DOHH2 (cell line): ENCODE data around the gene THSD7A.

Experiments used
- H3F3A ChIP-seq: fragments of 200-600 bp; sonication (generic), shearing (Covaris generic); 2 replicates; pipeline ENCODE4 v1.6.0; 2016; ENCODE audit warnings: antibody characterized with exemption, mild to moderate bottlenecking; ENCODE audit not compliant: control insufficient read depth, insufficient read depth
- H3K27ac ChIP-seq: fragments of 200-600 bp; sonication (generic); 2 replicates; pipeline ENCODE4 v1.5.1; 2014; ENCODE audit warnings: low read depth, mild to moderate bottlenecking, low read length, moderate library complexity
- H3K27me3 ChIP-seq: fragments of 200-600 bp; sonication (generic); 2 replicates; pipeline ENCODE4 v1.6.1; 2014; ENCODE audit warnings: mild to moderate bottlenecking, low read length, mixed read lengths; ENCODE audit not compliant: control insufficient read depth
- H3K36me3 ChIP-seq: fragments of 200-600 bp; sonication (generic); 2 replicates; pipeline ENCODE4 v1.6.1; 2014; ENCODE audit warnings: mild to moderate bottlenecking, low read length, moderate library complexity, mixed read lengths; ENCODE audit not compliant: control insufficient read depth
- H3K4me1 ChIP-seq: fragments of 200-600 bp; sonication (generic); 2 replicates; pipeline ENCODE4 v1.6.1; 2014; ENCODE audit warnings: mild to moderate bottlenecking, low read length, mixed read lengths; ENCODE audit not compliant: control insufficient read depth
- H3K4me2 ChIP-seq: fragments of 200-600 bp; sonication (generic); 2 replicates; pipeline ENCODE4 v1.6.0; 2014; ENCODE audit warnings: mild to moderate bottlenecking, low read length, moderate library complexity
- H3K4me3 ChIP-seq: fragments of 200-600 bp; sonication (generic); 2 replicates; pipeline ENCODE4 v1.5.1; 2014; ENCODE audit warnings: mild to moderate bottlenecking, low read length, mixed read lengths
- H3K79me2 ChIP-seq: fragments of 200-600 bp; sonication (generic); 2 replicates; pipeline ENCODE4 v1.6.1; 2014; ENCODE audit warnings: mild to moderate bottlenecking, low read length, mixed read lengths; ENCODE audit not compliant: control insufficient read depth
- H3K9me2 ChIP-seq: fragments of 200-600 bp; sonication (generic); replicated peaks from 2 replicates; pipeline ENCODE4 v1.6.1; 2014; ENCODE audit warnings: mild to moderate bottlenecking, low read length, mixed read lengths; ENCODE audit not compliant: control insufficient read depth
- H3K9me3 ChIP-seq: fragments of 200-600 bp; sonication (generic); 2 replicates; pipeline ENCODE4 v1.6.1; 2014; ENCODE audit warnings: antibody characterized with exemption, low read length, mixed read lengths; ENCODE audit not compliant: control insufficient read depth, insufficient read depth
- H4K20me1 ChIP-seq: fragments of 200-600 bp; sonication (generic); 2 replicates; pipeline ENCODE4 v1.6.0; 2014; ENCODE audit warnings: low read depth, mild to moderate bottlenecking, antibody characterized with exemption, low read length, moderate library complexity; ENCODE audit not compliant: control insufficient read depth, insufficient read depth
- CTCF ChIP-seq: fragments of 200-600 bp; sonication (generic); IDR thresholded peaks from one replicate; pipeline ENCODE4 v1.5.1; 2014; ENCODE audit warnings: antibody characterized with exemption, mild to moderate bottlenecking, low read depth, low read length; ENCODE audit not compliant: poor library complexity, severe bottlenecking
- EZH2phosphoT487 ChIP-seq: fragments of 200-600 bp; sonication (generic); IDR thresholded peaks from 2 replicates; pipeline ENCODE4 v1.6.1; 2017; ENCODE audit warnings: borderline replicate concordance, mild to moderate bottlenecking, antibody characterized with exemption, low read length, moderate library complexity, mixed read lengths

The THSD7A gene

GRCh38 chr7:11706666-11707605 lies 125.1 kb downstream of the THSD7A start:
- Histone ChIP-seq H3K9me3 (no peaks in the 10 kb centered on the region), H3K4me1 (no peaks in the 10 kb centered on the region), H3K9me2 (no peaks in the 10 kb centered on the region; the same call in 1 of the 2 replicates), H4K20me1 (no peaks in the 10 kb centered on the region), H3F3A (no peaks in the 10 kb centered on the region), H3K27ac (no peak overlapping the region), H3K4me2 (no peak overlapping the region), H3K79me2 (no peaks in the 10 kb centered on the region), H3K4me3 (no peak overlapping the region), H3K36me3 (no peaks in the 10 kb centered on the region), H3K27me3 (no peaks in the 10 kb centered on the region)
- TF ChIP-seq EZH2phosphoT487 (no peak), CTCF (no peak)

- H3K79me2 ChIP-seq: no peaks in the 10 kb centered on the region
- no peaks in the 10 kb centered on the region; the same call in 1 of the 2 replicates for H3K9me2 ChIP-seq
- no peak overlapping the region for H3K4me2 ChIP-seq
- no peaks in the 10 kb centered on the region for H3K27me3 ChIP-seq
- no peaks in the 10 kb centered on the region for H3K4me1 ChIP-seq
- no peak for TF ChIP-seq CTCF
- H3K4me3 ChIP-seq: no peak overlapping the region
- H3F3A ChIP-seq: no peaks in the 10 kb centered on the region
- H3K36me3 ChIP-seq: no peaks in the 10 kb centered on the region
- no peak overlapping the region for H3K27ac ChIP-seq
- no peaks in the 10 kb centered on the region for H4K20me1 ChIP-seq
- H3K9me3 ChIP-seq: no peaks in the 10 kb centered on the region
Observed at GRCh38 chr7:11703829-11704228, 128.2 kb downstream of the THSD7A start.

GRCh38 chr7:11702938-11703337 lies 129.1 kb downstream of the THSD7A start:
- Histone ChIP-seq H3K4me1 (no peaks in the 10 kb centered on the region), H3K4me3 (no peak overlapping the region), H3K27ac (no peak overlapping the region), H3K27me3 (no peaks in the 10 kb centered on the region), H3K9me3 (no peaks in the 10 kb centered on the region), H3K79me2 (no peaks in the 10 kb centered on the region), H4K20me1 (no peaks in the 10 kb centered on the region), H3K9me2 (no peaks in the 10 kb centered on the region; the same call in 1 of the 2 replicates), H3K4me2 (no peak overlapping the region), H3F3A (no peaks in the 10 kb centered on the region), H3K36me3 (no peaks in the 10 kb centered on the region)
- TF ChIP-seq CTCF: no peak
- TF ChIP-seq EZH2phosphoT487: no peak
